CMK (cell line): ENCODE results near the gene PRRC2A.

Source experiments
- DNase-seq: peaks from one replicate; pipeline ENCODE4 v3.0.0-alpha.2; 2010; ENCODE audit warnings: low read depth

PRRC2A gene

DNA sequence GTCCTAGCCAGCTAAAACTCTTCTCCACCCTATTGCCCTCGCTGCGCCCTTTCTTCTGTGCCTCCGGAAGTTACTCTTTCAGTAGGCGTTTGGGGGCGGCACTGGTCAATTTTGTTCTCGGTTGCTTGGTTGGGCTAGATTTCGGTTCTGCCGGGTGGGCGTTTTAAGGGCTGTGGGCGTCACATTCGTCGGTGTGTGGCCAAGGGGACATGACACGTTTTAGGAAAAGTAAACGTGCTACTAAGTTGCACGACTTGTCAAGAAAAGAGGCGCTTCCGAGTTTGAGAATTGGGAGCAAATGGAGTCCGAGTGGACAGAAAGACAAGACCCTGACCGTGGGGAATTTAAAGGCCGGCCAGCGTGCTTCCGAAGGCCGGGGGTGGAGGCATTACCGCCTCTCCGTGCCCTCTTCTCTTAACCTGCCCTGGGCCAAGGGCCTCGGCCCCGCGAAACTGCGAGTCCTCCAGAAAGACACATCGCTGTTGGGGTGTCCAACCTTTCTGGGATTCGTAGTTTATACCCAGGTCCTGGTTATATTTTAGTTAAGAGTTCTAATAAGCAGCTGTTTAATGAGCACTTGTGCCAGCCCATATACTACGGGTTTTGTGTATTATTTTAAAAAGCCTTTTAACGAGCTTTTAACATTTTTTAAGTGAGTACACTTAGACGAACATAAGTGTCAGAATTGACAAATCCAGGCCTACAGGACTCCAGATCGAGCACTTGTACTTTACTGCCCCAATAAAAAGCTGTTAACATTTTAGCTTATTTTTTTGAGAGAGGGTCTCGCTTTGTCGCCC is 32.6 kb downstream of the PRRC2A start:
- DNase-seq: peak; percentile 91

DNA sequence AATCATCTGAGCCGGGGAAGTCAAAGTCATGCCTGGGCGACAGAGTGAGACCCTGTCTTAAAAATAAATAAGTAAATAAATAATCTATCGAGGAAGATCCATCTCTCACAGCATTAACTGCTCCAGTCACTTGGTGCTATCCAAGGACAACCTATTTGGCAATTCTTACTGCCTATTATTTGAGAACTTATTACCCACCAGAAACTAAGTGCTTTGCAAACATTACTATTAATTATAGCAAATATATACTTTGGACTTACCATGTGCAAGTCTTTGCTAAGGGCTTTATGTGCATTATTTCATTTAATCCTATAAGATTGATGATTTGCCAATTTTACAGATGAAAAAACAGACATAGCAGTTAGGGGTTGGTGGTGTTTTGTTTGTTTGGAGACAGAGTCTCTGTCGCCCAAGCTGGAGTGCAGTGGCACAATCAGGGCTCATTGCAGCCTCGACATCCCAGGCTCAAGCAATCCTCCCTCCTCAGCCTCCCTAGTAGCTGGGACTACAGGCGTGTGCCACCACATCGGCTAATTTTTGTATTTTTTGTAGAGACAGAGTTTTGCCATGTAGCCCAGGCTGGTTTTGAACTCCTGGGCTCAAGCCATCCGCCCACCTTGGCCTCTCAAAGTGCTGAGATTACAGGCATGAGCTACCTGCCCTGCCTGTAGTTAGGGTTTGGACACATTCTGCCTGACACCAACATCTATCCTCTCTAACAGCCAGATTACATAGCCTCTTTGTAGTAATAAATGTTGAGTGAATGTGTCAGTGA is 34.2 kb downstream of the PRRC2A start:
- no peak for DNase-seq

DNA sequence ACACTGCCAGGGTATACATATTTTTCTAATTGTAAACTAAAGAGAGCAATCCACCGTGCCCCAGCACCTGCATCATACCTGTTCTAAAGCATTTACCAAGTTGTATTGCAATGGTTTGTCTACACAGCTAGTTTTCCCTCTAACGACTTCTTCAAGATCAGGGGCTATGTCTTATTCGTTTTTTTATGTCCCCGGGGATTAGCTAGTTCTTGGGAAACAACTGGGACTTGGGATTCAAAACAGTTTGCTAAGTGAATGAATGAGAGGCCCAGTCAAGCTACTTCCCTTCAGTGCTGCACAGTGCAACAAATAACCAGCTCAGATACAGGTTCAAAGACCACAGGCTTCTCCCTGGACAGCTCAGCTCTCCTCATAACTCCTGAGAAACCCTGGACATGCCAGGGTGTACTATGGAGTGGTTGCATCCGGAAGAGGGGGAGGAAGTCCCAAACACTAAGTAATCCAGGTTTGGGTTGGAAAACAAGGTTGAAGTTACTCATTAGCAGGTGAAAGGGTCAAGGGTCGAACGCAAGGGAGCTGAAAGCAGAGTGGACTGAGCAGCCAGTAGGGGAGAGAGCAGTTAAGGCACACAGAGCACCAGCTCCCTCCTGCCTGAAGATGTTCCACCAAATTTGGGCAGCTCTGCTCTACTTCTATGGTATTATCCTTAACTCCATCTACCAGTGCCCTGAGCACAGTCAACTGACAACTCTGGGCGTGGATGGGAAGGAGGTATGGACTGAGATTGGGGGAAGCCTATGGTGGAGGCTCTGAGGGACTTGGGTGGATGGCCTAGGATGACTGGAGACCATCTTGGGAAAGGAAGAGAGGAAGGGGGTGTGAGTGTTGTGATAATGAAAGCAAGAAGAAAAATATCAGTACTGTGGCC is 35.1 kb downstream of the PRRC2A start, which contains the start of gene APOM:
Gene APOM, plus strand, starts transcription at position 546 of the 889 bp plus-strand sequence. Its CDS starts 73 bp downstream, at position 619.
- no peak for DNase-seq

DNA sequence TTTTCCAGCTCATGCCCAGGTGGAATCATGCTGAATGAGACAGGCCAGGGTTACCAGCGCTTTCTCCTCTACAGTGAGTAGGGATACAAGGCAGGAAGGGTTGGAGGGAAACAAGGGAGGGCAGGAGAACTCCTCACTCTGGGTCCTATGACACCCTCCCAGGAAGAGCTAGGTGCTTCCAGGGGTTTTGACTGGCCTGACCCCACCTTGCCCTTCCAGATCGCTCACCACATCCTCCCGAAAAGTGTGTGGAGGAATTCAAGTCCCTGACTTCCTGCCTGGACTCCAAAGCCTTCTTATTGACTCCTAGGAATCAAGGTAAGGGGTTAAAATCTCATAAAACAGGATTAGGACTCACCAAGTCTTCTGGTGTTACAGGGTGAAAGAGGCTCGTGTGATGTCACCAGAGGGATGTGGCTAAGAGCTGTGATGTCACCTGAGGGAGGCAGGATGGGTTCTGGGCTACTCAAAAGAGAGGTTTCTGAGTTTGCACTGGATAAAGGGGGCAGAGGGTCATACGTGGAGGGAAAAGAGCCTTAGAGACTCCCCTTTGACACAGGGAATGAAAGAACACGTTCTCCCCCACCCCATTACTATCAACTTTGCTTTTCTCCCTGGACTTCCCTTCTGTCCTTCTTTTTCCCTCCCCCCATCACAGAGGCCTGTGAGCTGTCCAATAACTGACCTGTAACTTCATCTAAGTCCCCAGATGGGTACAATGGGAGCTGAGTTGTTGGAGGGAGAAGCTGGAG is 37.1 kb downstream of the PRRC2A start:
- no peak for DNase-seq

DNA sequence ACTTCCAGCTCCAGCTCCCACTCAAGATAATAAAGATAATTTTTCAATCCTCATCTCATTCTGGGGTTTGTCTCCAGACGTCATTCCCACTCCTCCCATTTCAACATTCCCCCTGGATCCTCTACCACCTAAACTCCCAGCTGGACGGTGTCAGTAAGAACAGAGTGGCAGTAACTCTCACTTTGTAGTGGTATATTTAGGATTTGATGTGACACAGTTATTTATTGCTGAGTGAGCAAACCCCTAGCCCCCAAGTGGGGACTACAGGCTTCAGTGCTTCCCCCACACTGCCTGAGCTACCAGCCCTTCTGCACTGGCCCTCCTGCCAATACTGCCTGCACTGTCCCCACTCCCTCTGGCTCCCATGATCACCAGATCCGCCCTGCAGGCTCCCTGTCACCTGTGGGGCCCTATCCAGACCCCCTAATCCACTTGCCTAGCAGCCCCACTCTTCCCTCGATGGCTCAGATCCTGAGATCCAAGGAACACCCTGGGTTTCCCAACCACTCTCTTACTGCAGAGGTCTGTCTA is 37.7 kb downstream of the PRRC2A start:
- DNase-seq: no peak

DNA sequence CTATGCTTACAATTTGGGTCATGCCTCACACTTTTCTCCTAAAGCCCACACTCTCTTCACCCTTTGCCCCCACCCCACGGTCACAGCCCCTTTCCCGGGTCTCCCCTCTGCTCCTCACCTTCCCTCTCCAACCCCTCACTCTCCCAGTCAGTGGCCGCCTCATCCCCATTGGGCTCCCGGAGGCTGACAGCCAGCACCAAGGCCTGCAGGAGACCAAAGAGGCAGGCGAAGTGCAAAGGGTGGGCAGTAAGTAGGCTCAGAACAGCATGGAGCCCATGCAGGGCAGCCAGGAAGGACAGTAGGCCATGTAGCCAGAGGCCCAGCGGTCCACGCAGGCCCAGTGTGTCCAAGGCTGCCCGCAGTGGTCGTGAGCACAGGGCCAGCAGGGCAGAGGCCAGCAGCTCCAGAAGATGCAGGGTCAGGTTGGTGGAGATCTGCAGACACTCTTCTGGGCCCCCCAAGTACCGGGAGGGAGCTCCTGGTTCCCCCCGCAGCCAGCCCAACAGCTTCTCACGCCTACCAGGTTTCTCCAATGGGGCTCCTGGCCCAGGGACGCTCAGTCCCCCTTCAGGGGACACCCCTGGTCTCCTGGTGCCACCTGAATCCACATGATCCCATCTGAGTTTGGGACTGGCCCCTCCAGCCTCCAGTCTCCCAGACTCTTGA is 38.6 kb downstream of the PRRC2A start:
- DNase-seq: no peak

DNA sequence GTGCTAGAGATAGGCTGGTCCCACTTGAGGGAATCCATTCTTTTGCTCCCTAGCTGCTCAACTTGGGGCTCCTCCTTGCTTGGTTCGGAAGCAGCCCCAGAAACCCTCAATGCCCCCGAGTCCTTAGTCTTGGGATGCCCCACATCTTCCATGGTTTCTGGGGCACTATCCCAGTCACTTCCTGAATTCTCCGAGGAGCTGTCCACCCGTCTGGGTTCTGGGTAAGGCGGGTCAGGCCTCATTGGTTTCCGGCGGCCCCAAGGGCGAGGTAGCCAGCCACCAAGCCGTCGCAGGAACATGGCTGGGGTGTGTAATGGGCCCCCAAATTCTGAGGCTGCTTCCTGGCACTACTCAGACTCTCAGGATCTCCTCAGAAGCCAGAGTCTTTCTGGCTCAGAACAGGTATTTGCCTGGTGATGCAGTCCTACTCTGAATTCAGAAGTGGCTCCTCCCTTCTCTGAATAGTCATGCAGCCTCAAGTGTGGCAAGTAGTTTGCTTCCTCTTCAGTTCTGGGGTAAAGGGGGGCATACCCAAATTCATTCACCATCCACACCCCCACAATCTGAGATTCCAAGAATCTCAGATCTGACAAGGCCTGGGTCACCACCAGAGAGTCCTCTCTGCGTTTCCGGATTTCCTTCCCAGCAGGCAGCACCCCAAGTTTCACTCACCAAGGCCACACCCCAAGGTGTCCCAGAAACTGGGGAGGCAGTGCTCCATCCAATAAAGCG is 39.3 kb downstream of the PRRC2A start:
- peak; percentile 74 for DNase-seq

DNA sequence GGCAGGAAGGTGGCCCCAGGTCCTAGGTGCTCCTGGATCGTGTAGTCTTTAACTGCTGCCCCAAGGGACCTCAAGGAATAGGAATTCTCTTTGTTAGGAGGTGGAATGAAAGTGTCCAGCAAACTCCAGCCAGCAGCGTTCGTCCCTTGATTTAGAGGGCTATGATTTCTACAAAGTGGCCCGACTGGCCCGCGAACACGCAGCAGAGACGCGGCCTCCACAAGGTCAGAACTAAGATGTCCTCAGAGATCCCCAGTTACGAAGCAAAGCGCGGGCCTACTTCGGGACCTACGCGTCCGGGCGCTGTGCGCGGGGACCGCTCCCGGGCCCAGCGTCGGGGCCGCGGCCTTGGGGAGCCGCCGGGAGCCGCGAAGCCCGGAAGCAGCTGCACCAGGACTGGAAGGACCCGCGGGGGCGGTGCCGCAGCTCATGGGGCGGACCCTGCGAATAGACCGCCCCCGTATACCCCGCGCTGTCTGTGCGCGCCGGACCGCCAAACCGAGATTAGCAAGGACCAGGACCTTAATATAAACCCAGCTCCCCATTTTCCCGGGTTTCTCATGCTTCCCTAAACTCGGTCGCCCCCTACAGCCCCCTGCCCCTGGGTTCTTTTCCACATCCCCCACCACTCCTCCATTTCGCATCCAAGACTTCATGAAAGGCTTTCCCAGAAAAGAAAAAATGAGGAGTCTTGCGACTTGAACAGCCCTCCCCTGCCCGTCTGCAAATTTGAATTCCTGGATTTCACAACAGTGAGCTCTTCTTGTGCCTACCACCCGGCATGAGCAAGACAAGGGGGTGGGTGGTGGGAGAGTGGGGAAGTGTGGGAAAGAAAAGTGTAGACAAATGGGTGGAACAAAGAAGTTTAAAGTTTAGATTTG is 40.1 kb downstream of the PRRC2A start, which contains the start of gene C6orf47:
Gene C6orf47, minus strand, starts transcription at position 398 of the 881 bp plus-strand sequence. CDS start 831 bp downstream, outside the sequence.
- DNase-seq: peak; percentile 72

DNA sequence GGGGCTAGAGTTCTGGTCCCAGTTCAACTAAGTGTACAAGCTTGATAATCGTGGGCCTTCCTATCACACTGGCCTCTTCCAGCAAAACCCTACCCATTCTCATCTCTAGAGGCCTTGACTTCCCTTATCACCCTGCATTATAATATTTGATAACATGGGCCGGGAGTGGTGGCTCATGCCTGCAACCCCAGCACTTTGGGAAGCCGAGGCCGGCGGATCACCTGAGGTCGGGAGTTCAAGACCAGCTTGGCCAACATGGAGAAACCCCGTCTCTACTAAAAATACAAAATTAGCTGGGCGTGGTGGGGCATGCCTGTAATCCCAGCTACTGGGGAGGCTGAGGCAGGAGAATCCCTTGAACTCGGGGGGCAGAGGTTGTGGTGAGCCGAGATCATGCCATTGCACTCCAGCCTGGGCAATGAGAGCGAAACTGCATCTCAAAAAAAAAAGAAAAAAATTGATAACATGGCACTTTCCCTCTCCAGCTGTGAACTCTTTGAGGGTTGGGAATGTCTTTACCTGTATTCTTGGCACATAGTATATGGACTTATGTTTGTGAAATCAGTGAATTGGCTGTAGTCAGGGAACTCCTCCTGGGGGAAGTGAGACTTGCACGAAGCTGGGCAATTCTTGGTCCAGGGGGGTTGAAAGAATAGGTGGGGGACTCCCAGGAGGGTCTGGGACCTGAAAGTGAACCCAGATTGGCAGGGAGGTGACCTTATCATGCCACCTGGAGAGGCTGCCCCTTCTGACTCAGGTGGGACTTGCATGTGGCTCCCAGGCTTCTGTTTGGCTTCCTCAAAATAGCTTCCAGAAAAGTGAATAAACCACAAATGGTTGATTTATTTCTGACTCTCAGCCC is 41.0 kb downstream of the PRRC2A start:
- DNase-seq: no peak

DNA sequence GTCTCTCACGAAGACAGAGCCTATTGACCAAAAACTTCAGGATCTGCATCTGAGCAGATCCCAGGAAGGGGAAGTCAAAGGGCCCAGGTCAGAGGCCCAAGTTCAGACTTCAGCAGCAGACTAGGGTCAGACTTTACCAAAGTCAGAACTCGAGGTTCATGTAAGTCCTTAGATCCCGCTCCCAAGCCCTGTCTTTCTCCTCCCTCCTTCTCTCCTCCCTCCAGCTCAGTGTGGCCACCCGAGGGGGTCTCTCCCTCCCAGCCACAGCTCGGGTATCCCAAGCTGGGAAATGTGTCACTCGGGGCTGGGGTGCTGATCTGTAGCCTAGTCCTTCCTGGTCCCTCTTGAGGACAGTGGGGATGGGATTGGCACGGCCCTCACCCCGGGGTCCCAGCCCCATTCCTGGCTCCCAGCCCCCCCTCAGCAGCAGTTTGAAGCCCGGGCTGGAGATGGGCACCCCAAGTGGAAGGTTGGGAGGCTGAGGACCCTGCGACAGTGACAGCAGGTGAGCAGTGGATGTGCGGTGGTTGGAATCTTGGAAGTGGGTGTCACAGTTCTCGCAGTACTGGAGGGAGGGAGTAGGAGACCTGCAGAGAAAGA is 41.7 kb downstream of the PRRC2A start:
- no peak for DNase-seq

DNA sequence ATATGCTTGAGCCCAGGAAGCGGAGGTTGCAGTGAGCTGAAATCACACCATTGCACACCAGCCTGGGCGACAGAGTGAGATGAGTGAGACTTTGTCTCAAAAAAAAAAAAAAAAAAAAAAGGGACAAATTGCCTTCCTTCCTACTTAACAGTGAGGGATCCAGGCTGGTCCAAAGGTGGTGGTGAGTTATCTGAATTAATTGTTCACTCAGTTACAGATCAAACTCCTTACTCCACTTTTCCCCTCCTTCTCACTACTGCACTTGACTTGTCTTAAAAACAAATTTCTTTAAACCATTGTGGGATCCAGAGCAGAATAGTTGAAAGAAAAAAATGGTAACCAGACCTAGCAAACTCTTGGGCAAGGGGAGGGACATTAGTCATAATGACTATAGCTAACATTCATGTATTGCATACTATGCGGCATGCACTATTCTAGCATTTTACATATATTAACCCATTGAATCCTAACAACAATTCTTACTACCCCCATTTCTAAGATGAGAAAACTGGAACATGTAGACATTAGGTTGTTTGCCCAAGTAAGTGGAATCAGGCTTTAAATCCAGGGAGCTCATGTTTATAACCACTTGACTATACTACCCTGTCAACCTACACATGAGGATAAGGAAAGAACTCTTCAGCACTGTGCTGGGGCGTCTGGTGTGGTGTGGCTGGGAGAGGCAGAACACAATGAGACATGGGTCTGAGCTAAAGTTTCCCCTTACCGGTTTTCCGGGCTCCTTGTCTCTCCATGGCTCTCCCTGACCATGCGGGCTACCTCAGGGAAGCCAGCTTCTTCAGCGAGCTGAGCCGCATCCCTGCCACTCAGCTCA is 42.8 kb downstream of the PRRC2A start:
- DNase-seq: no peak

DNA sequence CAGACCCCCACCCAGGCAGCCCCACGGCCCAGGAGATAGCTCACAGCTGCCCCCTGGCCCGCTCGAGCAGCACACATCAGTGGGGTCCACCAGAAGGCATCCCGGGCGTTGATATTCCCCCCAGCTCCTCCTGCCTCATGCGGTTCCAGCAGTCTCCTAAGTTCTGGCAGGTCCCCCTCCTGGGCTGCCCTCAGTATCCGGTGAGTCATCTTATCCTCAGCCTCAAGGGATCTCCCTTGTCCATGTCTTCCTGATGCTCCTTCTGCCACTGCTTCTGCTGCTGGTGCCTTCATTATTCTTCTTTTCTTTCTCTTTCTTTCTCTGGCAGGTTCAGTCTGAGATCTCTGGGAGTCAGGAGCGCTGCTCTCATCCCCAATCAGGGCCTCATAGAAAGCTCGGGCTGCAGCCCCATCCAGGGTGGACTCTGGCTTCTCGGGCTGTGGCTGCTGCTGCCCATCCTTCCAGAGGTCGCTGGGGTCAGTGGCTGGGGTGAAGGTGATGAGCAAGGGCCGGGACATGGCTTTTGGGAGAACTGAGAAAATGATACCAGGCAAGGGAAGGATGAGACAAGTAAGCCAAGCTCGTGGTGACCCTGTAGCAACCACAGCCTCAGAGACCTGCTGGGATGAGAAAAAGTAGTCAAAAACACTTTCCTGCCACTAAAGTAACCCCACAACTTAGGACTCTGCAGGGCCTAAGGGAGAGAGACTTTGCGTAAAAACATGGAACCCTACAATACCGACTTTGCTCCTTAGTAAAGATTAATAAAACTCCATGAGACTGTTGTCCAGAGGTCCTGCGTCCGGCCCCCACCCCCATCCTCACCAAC is 43.7 kb downstream of the PRRC2A start:
- DNase-seq: no peak

DNA sequence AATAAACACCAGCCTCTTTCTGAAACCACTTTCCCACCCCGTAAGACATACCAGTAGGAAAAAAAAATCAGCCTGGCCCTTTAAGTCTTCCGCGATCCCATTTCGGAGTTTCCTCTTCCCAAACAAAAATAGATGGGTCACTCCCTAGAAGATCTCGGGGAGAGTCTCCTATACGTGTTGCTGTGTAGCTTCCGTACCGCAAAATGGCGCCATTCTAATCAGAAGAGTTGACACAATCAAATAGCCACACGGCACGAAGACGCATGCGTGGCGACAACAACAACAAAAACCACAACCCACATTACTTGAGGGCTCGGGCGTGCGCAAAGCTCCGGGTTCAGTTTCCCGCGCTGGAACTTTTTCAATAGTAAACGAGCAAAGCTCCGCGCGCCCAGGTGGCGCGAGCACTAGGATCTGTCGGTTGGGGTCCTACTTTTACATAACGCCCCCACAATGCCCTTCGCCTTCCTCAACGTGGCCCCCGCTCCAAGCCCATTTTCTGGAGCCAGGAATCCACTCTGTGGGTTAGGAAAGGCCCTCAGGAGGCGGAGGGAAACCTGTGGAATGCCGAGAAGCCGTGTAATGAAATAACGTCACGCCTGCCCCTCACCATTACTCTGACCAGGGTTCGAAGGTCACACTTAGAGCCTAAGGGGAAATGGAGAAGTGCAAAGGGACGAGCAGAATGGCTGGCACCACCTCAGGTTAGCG is 44.4 kb downstream of the PRRC2A start, which contains the start of gene GPANK1:
Gene GPANK1, minus strand, starts transcription at position 208 of the 711 bp plus-strand sequence. CDS start 519 bp downstream, outside the sequence.
- peak; percentile 87 for DNase-seq

DNA sequence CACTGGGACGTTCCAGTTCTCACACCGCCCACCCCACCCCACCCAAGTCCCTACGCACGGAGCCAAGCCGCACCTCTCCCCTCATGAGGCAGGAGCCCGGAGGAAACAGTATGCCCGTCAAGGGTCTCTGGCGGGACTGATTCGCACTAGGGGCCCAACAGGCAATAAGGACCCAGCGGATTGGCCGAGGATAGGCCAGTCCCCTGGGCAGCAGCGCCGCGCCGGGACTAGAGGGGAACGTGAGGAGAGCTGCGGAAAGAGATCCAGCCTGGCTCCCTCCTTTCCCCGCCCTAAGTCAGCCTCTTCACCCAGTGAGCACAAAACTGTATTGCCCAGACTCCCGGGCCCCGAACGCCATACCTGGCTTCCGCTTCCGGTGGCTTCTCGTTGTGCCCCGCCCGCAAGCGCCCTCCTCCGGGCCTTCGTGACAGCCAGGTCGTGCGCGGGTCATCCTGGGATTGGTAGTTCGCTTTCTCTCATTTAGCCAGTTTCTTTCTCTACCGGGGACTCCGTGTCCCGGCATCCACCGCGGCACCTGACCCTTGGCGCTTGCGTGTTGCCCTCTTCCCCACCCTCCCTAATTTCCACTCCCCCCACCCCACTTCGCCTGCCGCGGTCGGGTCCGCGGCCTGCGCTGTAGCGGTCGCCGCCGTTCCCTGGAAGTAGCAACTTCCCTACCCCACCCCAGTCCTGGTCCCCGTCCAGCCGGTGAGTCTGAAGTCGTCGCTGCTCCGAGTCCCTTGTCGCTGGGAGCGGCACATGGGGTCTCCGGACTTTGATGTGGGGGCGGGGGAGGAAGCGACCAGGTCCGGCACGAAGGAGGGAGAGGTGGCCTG is 45.2 kb downstream of the PRRC2A start, which contains the start of gene CSNK2B:
Gene CSNK2B, plus strand, starts transcription at position 580 of the 836 bp plus-strand sequence. CDS start 752 bp downstream, outside the sequence.
- peak; percentile 96 for DNase-seq
